ENCODE results near the gene PRRG2. TPM values are rescaled to one million over a fixed set of nuclear protein-coding genes. Genes with fewer than 3 reads are reported as not detected.

PRRG2 gene
- total RNA-seq, 1 donor from 2014 or later = 7.6 TPM

DNA sequence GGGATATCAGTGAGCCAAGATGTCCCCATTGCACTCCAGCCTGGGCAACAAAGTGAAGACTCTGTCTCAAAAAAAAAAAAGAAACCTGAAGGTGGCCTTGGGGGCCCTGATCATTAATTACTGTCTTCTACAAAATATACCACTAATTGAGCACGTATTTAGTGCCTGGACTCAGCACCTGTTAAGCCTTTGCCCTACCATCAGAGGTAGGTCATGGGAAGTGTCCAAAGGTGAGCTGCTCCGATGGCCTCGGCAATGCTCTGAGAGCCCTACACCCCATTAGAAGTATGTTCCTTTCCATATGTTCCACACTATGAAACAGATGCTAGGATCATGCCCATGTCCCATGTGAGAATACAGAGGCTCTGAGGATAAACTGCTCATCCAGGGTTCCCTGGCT, 21.7 kb upstream of the PRRG2 start:
- Histone ChIP-seq H3K4me3 (no peak overlapping the region), H3K36me3 (peaks cover 61% of the 10 kb centered on the region), H3K9me3 (no peaks in the 10 kb centered on the region), H3K27me3 (ENCODE audit: low read depth) (no peaks in the 10 kb centered on the region), H3K4me1 (peaks cover 32% of the 10 kb centered on the region), H3K27ac (no peak overlapping the region)
- intact Hi-C loops (cut with DNase I) = no loop called here
- TF ChIP-seq, protein P1, sequence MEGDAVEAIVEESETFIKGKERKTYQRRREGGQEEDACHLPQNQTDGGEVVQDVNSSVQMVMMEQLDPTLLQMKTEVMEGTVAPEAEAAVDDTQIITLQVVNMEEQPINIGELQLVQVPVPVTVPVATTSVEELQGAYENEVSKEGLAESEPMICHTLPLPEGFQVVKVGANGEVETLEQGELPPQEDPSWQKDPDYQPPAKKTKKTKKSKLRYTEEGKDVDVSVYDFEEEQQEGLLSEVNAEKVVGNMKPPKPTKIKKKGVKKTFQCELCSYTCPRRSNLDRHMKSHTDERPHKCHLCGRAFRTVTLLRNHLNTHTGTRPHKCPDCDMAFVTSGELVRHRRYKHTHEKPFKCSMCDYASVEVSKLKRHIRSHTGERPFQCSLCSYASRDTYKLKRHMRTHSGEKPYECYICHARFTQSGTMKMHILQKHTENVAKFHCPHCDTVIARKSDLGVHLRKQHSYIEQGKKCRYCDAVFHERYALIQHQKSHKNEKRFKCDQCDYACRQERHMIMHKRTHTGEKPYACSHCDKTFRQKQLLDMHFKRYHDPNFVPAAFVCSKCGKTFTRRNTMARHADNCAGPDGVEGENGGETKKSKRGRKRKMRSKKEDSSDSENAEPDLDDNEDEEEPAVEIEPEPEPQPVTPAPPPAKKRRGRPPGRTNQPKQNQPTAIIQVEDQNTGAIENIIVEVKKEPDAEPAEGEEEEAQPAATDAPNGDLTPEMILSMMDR (IDR thresholded peaks at IDR 0.05) = no peak
- ATAC-seq = no peak
- no peak for DNase-seq

DNA sequence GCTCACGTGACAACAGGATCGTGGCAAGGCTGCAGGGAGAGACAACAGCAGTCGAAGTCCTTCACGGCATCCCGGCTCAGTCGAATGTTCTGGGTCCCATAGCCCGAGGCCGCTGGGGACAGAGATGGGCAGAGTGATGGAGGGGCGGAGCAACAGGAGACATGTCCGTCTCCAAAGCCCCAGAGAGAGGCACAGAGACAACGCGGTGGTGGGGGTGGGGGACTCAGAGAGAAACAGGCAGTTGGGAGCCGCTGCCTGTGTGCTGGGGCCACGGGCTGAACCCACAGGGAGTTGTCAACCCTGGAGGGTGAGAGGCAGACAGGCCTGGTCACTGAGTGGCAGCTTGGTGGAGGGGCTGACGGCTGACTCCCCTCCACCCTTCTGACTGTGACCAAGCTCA, 21.2 kb upstream of the PRRG2 start:
- Histone ChIP-seq H3K36me3 (peaks cover 56% of the 10 kb centered on the region), H3K27me3 (ENCODE audit: low read depth) (no peaks in the 10 kb centered on the region), H3K27ac (no peak overlapping the region), H3K4me3 (no peak overlapping the region), H3K4me1 (peaks cover 31% of the 10 kb centered on the region), H3K9me3 (no peaks in the 10 kb centered on the region)
- ATAC-seq (no peak), DNase-seq (no peak)
- TF ChIP-seq, protein P1 (IDR thresholded peaks at IDR 0.05) = no peak
- intact Hi-C loops (cut with DNase I) = no loop called here

DNA sequence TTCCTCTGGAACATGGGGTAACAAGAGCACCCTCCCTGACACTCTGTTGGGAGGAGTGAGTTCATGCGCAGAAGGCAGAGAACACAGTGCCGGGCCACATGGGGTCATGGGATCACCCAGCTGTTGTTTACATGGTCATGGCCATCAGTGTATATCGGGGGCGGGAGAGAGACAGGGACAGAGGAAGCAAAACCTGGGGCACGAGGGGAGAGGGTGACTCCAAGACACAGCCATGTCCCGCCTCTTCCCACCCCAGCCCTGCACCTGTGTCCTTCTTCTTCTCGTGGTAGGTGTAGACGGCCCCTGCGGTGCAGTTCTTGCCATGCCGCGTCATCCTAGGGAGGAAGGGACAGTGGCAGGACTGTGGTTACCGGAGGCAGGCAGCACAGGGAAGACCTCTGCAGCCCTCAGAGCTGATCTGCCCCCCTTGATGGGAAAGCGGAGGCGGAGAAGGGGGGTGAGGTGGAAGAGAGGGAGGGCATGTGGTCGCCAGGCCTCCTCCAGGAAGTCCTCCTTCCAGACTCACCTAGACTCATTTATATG, 20.7 kb upstream of the PRRG2 start:
- Histone ChIP-seq H3K27me3 (ENCODE audit: low read depth) (no peaks in the 10 kb centered on the region), H3K9me3 (no peaks in the 10 kb centered on the region), H3K4me3 (no peak overlapping the region), H3K4me1 (peaks cover 31% of the 10 kb centered on the region), H3K27ac (no peak overlapping the region), H3K36me3 (peaks cover 51% of the 10 kb centered on the region)
- TF ChIP-seq, protein P1 (IDR thresholded peaks at IDR 0.05) = no peak
- DNase-seq (no peak), ATAC-seq (peak in 1 of 2 donors; percentile 5)
- intact Hi-C loops (cut with DNase I) = no loop called here

DNA sequence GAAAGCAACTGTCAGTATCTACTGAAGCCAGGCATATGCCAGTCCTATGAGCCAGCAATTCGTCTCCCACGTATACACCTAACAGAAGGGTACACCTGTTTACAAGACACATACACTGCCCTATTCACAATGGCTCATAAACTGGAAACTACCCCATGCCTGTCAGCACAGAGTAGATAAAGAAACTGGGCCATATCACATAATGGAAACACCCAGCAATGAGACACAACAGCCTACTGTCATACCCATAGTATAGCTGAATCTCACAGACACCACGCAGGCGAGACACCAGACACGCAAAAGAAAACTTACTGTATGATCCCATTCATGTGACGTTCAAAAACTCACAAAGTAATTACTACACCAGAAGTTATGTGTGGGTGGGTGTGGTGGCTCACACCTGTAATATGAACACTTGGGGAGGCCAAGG, 16.5 kb upstream of the PRRG2 start:
- ATAC-seq = no peak
- Histone ChIP-seq H3K27ac (no peak overlapping the region), H3K4me1 (peaks cover 42% of the 10 kb centered on the region), H3K36me3 (peaks cover 14% of the 10 kb centered on the region), H3K4me3 (no peak overlapping the region), H3K27me3 (ENCODE audit: low read depth) (no peaks in the 10 kb centered on the region), H3K9me3 (no peaks in the 10 kb centered on the region)
- intact Hi-C loops (cut with DNase I) = no loop called here
- DNase-seq = no peak
- TF ChIP-seq, protein P1 (IDR thresholded peaks at IDR 0.05) = no peak

DNA sequence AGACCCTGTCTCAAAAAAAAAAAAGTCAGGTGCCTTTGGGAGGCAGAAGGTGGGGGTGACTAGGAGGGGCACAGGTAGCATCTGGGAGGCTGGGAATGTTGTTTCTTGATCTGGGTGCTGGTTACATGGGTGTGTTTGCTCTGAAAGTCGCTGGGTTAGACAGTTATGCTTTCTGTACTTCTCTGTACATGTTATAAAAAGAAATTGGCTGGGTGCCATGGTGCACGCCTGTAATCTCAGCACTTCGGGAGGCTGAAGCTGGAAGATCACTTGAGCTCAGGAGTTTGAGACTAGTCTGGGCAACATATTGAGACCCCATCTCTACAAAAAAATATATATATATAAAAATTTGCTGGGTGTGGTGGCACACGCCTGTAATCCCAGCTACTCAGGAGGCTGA, 15.9 kb upstream of the PRRG2 start:
- H3K4me1 ChIP-seq = peaks cover 36% of the 10 kb centered on the region
- H3K9me3 ChIP-seq = no peaks in the 10 kb centered on the region
- H3K36me3 ChIP-seq = peaks cover 8% of the 10 kb centered on the region
- intact Hi-C loops (cut with DNase I) = no loop called here
- no peak overlapping the region for H3K4me3 ChIP-seq
- no peak for DNase-seq
- no peaks in the 10 kb centered on the region for H3K27me3 ChIP-seq (ENCODE audit: low read depth)
- H3K27ac ChIP-seq = no peak overlapping the region
- peak in 1 of 2 donors; percentile 18 for ATAC-seq
- TF ChIP-seq, protein P1 (IDR thresholded peaks at IDR 0.05) = no peak

All from lower lobe of right lung (tissue), 2 donors.